Stimulated activated CD4-positive, alpha-beta T cell treated with anti-CD3 and anti-CD28 coated beads, Interleukin-1b, Interleukin-23, amount 100 ng/mL, for 24 hours (primary cell): ENCODE data around the gene DCXR.
"Not testable (repeated sequence)": the region's sequence is repeated elsewhere in the genome, so short reads cannot be mapped to it uniquely, and the experiment has no call there.

Experiments used
- DNase-seq, 4 experiments: peaks; one replicate each; pipeline ENCODE4 v3.0.0-alpha.2; 2020; ENCODE audit warnings: low read depth in 4 of 4, low spot score in 1 of 4

DCXR gene

GRCh38 chr17:82041144-82041814 is 3.8 kb upstream of the DCXR start:
- DNase-seq, result no peak

- no peak for DNase-seq
Measured at GRCh38 chr17:82039695-82040299, 2.3 kb upstream of the DCXR start.

- not testable (repeated sequence) for DNase-seq
Measured at GRCh38 chr17:82038796-82039409, 1.4 kb upstream of the DCXR start.

GRCh38 chr17:82037889-82038195 is 345 bp upstream of the DCXR start:
- no peak for DNase-seq

- no peak for DNase-seq
Measured at GRCh38 chr17:82036634-82037091, 834 bp downstream of the DCXR start.

GRCh38 chr17:82035956-82036633 is 1.4 kb downstream of the DCXR start:
- no peak for DNase-seq

- DNase-seq, result no peak
Measured at GRCh38 chr17:82035488-82035887, 2.0 kb downstream of the DCXR start.

- DNase-seq, result no peak
Measured at GRCh38 chr17:82034371-82035011, 3.0 kb downstream of the DCXR start.

GRCh38 chr17:82033359-82034085 is 4.0 kb downstream of the DCXR start:
- no peak for DNase-seq

GRCh38 chr17:82031885-82032627 is 5.4 kb downstream of the DCXR start:
- peak in 1 of 4 experiments; percentile 48 for DNase-seq

- no peak for DNase-seq
Measured at GRCh38 chr17:82031303-82031884, 6.1 kb downstream of the DCXR start, which contains the start of gene RAC3. RAC3 (plus strand) TSS chr17:82031678; CDS start chr17:82031762, 84 bp downstream.

- DNase-seq, result peak; percentile 55 to 78 (median 70)
Measured at GRCh38 chr17:82030470-82031302, 6.8 kb downstream of the DCXR start.

GRCh38 chr17:82029990-82030469 is 7.5 kb downstream of the DCXR start:
- DNase-seq, result no peak

GRCh38 chr17:82029391-82029790 is 8.1 kb downstream of the DCXR start:
- DNase-seq, result no peak

- no peak for DNase-seq
Measured at GRCh38 chr17:82028966-82029365, 8.5 kb downstream of the DCXR start.

GRCh38 chr17:82028246-82028645 is 9.3 kb downstream of the DCXR start:
- no peak for DNase-seq

GRCh38 chr17:82025401-82026107 is 11.9 kb downstream of the DCXR start:
- no peak for DNase-seq

GRCh38 chr17:82024859-82025258 is 12.6 kb downstream of the DCXR start:
- no peak for DNase-seq
